GM18907 (cell line): Measurements from ENCODE around the gene SEC61A2.
"Not testable (repeated sequence)": the region's sequence is repeated elsewhere in the genome, so short reads cannot be mapped to it uniquely, and the experiment has no call there.

Experiments used
- ATAC-seq: cut with Tn5 transposase; IDR thresholded peaks from one replicate; pipeline ENCODE4 v1.9.1; 2021; ENCODE audit warnings: mild to moderate bottlenecking, moderate library complexity; ENCODE audit not compliant: unreplicated experiment

The SEC61A2 gene

DNA sequence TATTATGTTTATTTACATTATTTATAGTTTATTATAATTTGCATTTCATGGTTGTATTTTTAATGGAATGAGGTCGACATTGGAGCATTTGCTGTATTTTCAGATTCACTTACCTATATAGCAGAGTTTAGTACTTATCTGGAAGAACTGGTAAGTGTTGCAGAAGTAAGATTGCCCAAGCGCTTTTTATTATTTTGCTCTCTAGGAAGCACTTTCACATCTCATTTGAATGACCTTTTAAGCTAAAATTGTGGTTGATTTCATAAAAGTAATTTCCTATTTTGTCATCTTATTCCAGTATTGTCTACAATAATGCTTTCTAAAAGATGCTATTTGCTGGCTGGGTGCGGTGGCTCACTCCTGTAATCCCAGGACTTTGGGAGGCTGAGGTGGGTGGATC, 28.6 kb downstream of the SEC61A2 start:
- ATAC-seq: no peak

DNA sequence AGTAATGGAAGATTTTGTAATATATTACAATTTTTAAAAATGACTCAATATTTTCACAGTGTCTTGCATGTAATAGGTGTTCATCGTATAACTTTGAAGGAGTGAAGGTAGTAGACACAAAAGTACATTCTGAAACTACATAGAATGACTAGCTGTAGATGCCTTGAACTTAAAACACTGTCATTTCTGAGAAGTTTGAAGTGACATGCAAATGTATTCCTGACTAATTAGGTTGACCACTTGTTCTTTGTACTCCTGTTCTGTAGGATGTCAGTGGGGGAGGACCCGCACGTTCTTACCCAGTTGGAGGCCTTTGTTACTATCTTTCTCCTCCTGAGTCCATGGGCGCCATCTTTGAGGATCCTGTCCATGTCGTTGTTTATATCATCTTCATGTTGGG, 31.2 kb downstream of the SEC61A2 start:
- ATAC-seq: no peak

DNA sequence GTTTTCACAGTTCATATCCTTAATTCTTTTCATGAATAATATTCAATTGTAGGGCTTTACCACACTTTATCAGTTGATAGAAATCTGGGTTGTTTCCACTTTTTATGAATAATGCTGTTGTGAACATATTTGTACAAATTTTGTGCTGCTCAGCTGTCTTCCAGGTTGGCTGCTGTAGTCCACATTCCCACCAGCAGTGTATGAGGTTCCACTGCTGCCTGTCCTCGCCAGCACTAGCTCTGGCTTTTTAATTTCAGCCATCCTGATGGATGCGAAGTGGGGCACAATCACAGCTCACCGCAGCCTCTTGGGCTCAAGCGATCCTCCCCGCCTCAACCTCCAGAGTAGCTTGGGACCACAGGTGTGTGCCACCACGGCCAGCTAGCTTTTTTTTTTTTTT, 33.5 kb downstream of the SEC61A2 start:
- ATAC-seq: no peak

DNA sequence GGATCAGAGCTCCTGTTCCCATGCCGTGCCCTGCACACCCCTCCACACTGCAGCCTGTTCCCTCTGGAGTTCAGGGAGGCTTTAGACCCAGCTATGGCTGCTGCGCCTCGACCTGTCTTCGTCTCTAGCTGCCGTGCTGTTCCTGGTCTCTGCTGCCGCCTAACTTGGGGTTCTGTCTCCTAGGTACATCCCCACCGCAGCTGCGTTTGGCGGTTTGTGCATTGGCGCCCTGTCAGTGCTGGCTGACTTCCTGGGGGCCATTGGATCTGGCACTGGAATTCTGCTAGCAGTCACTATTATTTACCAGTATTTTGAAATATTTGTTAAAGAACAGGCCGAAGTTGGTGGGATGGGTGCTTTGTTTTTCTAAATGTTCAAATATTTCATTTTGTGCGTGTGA, 34.6 kb downstream of the SEC61A2 start:
- ATAC-seq: no peak

DNA sequence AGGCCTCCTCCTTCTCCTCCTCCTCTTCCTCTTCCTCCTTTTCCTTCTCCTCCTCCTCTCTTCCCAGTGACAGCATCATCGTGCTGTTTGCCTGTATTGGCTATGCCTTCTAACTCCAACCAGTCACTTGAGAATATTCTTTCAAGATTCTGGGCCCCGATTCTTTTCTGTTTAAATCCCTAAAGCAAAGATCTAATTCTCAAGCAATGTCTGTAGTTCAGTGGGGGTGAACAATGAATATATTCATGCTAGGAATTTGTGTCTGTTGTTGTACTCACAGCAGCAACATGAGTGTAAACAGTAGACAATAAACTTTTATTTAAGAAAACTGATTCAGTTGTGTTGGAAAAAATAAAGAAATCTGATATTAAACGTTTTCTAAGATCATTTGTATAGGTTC, 35.6 kb downstream of the SEC61A2 start:
- no peak for ATAC-seq

DNA sequence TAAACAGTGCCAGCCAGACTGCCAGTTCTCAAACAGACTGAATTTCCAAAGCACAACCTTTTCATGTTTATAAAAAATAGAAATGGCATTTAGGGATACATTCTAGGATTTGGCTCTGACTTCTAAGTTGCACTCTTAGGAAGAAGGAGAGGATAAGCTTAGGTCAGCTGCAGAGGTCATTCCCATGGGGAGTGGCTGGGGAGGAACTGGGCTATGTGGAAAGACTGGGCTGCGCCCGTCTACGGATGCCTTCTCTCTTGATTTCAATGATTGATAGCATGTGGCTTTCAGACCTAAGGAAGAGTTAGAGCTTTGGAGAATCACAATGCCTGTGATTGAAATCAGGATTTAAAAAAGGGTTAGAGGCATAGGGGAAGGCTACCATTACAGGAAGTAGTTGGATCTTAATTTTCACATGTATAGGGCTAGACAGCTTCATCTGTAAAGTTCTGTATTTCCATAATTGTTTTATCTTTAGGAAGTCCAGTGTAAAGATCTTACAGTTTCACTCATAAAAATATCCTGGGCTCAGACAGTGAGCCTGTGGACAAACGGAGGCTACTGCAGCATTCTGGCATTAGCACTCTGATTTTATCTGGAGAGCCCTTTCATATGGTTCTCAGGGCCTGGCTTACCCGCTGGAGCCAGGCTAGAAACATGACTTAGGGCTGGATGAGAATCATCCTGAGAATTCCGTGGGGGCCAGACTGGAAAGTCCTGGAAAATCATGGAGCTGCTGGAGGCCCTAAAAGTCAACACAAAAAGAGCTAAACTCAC, 36.7 kb downstream of the SEC61A2 start:
- no peak for ATAC-seq

DNA sequence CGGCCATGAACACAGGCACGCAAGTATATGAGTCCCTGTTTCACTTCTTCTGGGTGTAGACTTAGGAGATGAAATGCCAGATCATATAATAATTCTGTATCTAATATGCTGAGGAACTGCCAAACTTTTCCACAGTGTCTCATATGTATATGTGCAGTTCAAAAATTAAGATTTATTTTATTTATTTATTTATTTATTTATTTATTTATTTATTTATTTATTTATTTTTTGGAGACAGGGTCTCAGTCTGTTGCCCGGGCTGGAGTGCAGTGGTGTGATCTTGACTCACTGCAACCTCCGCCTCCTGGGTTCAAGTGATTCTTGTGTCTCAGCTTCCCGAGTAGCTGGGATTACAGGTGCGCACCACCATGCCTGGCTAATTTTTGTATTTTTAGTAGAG, 42.0 kb downstream of the SEC61A2 start:
- not testable (repeated sequence) for ATAC-seq

DNA sequence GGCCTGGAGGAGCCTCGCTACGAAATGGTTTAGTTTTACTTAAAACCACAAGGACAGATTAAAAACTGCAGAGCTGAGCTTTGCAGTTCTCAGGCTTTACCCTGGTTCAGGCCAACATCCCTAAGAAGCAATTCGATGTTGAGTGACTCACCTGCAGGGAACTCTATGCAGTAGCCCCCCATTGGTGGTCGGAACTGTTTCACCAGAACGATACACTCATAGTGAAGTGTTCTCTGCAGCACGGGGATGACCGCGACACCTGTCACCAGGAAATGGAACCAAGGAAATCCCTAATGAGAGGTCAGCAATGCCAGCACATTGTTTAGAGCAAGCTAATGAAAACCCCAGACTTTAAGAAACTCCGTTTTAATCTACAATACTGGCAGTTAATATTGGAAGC, 48.2 kb downstream of the SEC61A2 start:
- no peak for ATAC-seq

DNA sequence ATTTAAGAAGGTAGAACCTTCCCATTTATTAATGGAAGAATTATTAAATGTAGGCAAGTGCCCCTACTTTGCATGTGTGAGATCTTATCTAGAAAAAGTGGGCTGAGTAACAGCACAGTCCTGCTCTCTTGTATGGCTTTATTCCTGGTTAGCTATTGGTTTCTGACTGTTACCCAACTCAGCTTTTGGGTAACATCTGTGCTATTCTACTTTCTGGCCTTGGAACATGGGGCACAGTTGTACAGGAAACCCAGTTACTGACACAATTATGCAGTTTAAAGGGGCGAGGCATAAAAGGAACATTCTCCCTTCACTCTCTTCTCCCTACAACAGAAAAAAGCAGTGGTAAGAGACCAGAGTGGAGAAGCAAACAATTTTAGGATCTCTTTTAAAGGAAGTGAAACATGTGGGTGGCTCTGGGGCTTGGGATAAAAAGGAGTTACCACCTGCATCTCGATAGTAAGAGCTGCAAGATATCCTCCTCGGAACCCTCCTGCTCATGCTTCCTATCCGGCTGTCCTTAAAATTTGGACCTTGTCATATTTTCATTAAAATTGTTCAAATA, 50.2 kb downstream of the SEC61A2 start:
- ATAC-seq: no peak

DNA sequence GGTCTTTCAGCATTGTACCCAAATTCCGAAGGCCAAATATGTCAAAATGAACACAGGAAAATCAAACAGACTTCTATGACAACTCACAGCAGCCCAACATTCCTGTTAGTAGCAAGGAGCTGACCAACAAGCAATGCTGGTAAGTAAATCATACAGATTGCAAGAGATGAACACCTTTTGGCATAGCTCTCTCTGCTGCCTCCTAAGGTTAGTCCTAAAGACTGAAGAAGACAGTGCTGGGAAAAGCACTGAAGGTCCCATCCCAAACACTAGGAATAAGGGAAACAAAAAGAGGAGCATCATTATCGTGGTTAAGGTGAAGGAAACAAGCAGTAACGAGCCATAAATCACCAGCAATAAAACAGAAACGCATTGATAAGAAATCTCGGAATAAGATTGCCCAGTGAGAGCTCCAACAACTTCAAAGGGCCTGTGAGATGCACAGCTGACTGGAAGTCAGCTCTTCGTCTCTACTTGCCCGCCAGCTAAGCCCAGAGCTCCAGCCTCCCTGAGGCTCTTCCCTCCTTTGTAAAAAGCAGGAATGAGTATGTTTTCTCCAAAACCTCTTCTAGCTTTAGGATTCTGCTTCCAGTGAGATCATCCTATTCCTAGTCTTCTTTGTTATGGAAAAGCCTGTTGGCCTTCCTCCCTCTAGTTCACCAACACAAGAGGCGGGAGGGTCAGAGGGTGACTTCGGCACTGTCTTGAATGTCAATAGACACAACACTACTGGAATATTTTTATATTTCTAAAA, 50.9 kb downstream of the SEC61A2 start:
- ATAC-seq: no peak

DNA sequence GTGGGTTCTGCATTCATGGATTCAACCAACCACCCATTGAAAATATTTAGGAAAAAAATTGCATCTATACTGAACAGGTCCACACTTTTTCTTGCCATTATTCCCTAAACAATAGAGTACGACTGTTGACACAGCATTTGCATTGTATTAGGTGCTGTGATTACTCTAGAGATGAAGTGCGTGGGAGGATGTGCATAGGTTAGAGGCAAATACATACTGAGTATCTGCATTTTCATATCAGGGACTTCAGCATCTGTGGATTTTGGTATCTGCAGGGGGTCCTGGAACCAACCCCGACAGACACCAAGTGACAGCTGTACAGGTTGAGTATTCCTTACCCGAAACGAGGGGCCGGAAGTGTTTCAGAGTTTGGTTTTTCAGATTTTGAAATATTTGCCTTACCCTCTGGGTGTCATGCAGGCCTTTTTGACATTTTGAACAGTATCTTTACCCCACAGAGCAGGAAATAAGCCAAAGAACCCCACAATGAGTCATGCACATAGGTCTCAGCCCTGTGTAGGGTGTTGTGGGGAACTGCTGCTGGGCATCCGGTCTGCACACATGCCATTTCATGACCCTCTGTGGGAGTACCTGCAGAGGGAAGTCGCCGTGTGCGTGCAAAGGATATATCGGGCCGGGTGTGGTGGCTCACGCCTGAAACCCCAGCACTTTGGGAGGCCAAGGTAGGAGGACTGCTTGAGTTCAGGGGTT, 51.7 kb downstream of the SEC61A2 start:
- peak; percentile 54 for ATAC-seq

DNA sequence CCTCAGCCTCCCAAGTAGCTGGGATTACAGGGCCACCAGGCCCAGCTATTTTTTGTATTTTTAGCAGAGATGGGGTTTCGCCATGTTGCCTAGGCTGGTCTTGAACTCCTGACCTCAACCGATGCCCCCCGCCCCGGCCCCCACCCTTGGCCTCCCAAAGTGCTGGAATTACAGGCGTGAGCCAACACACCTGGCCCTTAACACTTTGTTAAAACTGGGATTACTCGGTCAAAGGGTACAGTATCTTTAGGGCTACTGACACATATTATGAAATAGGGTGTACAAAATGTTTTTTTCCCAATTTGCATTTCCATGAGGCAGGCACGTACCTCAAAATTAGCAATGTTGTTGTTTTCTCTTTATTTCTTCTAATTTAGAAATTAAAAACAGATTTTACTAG, 54.7 kb downstream of the SEC61A2 start:
- ATAC-seq: no peak

DNA sequence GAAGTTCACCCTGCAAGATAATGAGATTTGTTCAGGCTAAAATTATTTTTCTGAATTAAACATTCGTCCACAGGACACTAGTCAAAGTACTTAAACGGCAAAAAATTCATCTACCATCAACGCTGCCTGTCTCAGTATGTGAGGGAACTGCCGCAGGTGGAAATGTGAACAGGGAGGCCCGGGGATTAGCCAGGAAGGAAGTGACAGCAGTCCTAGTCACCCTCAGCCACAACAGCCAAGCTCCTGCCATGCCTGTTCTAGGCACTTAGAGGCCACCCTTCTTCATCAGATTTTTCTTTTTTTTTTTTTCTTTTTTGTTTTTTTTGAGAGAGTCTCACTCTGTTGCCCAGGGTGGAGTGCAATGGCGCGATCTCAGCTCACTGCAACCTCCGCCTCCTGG, 56.8 kb downstream of the SEC61A2 start:
- no peak for ATAC-seq

DNA sequence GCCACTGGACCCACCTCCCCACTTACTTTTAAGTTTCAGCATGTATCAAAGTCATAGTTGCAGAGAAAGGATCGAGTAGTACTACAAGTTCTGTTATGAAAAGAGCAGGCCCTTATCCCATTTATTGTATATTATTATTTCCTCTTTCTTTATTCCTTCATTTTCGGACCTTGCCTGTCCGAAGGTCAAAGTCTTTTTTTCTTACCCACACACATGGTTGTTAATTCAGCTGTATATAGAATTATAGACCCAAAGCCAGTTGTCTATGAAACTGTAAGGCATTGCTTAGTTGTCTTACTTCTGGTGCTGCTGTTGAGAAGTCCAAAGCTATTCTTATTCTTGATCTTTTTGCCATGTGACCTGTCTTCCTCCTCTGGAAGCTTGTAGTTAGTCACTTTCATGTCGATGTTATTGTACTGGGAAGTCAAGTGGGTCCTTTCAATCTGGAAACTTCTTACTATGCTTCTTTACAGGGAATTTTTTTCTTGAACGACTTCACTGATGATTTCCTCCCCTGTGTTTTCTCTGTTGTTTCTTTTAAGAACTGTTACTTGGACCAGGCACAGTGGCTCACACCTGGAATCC, 57.9 kb downstream of the SEC61A2 start:
- no peak for ATAC-seq

DNA sequence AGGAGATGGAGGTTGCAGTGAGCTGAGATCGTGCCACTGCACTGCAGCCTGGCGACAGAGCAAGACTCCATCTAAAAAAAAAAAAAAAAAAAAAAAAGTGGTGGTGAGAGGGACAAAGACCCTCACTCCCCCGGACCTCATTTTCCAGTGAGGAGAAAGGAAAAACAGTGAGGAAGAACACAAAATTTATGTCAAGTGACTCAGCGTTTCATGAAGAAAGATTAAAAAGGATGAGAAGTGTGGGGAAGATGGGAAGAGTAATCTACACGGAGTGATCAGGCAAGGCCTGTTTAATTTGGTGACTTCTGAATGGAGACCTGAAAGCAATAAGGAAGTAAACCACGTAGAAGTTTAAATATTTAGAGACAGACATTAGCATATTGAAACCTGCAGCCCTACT, 59.2 kb downstream of the SEC61A2 start:
- ATAC-seq: no peak

DNA sequence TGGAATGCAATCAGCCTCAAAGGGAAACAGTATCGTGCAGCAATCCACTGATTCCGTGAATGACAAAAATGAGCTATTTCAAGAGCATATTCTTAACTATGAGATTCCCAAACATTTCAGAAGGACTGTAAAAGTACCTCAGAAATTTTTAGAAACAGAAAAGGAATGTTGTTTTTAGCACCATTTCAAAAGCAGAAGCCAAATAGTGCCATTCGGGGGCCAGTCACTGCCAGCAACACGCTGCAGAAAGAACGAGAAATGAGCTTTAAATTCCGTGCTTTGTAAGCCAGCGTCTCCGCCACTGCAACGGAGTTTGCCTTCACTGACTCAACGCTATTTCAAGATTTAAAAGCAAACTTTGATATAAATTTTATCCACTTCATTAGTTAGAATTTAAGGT, 59.9 kb downstream of the SEC61A2 start:
- no peak for ATAC-seq

DNA sequence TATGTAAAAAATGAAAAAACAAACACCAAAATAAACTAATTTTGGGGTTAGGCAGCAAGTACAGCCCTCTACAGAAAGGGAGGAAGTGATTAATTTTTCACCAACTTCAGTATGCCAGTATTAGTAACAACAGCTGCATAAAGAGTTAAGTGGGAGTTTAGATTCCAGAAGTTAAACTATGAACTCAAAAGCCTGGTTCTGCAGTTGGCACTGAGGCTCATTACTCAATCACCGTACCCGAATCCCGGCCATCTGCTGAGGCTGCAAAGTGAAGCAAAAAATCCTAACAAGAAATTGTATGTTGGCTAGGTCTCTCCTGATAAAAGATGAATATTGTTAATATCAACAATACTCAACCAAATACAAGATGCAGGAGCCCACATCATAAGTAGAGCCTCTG, 62.2 kb downstream of the SEC61A2 start:
- no peak for ATAC-seq

DNA sequence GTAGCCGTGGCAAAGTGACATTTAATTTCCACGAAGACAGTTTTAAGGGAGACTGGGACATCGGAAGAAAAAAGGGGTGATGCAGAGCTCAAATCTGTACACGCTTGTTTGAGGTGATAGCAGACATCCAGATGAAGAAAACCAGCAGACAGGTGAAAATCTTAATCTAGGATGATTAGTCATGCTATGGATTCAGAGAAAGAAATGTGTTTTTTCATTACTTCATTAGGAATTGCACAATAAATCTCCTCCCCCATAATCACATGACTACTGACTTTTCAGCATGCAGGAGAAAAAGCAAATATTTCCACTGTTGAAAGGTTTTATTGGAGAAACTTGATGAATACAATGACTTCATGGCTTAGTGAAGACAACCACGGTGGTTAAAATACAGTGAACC, 63.7 kb downstream of the SEC61A2 start:
- no peak for ATAC-seq

DNA sequence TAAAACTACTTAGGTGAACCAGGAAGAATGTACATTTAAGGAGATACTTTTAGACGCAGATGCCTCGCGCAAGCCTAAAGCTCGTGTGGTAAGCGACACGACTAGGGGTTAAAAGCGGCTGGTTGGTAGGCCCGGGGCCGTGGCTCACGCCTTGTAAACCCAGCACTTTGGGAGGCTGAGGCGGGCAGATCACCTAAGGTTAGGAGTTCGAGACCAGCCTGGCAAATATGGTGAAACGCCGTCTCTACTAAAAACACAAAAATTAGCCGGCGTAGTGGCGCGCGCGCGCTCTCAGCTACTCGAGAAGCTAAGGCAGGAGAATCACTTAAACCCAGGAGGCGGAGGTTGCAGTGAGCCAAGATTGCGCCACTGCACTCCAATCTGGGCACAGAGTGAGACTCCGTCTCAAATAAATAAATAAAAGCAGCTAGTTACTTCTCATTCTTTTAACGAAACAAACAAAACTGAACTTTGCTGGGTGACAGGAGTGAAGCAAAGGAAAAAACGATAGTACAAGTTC, 65.3 kb downstream of the SEC61A2 start:
- no peak for ATAC-seq

DNA sequence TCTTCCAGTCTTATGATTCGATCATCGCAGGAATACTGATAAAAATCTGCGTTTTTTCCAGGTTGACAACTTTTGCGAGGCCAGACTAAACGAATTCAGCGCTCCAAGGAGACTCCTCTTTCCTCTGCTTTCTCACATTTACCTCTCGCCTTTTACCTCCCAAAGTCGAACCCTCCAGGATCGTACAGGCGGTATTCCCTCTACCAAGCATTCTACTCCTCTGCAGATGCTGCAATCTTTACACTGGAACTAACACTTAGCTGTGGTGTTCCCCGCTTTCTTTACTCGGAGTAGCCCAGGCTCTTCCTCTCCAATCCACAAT, 65.8 kb downstream of the SEC61A2 start:
- peak; percentile 10 for ATAC-seq
